ENCODE data around the gene ASGR2. TPM values are rescaled to one million over a fixed set of nuclear protein-coding genes. Genes with fewer than 3 reads are reported as not detected.
A peak's percentile ranks its signal among the peaks of the same experiment; 100 is the strongest.

The ASGR2 gene
- total and polyA plus RNA-seq, 8 donors, result 0.29 to 0.80 (median 0.43) TPM; not detected in 2

GRCh38 chr17:7081341-7082062, 33.1 kb downstream of the ASGR2 start:
- TF ChIP-seq CTCF (IDR thresholded peaks at IDR 0.05), result no peak
- FAIRE-seq, result no peak
- no peak for ATAC-seq
- H3K27me3 ChIP-seq, result no peaks in the 10 kb centered on the region
- H3K4me1 ChIP-seq, result no peaks in the 10 kb centered on the region
- no peaks in the 10 kb centered on the region for H3K36me3 ChIP-seq
- no peak overlapping the region for H3K4me3 ChIP-seq
- 69 to 81% methylated on average over 16 of the region's 16 CpGs for WGBS, 2 donors
- DNase-seq, result peak in 1 of 6 donors; percentile 19
- no peak overlapping the region for H3K27ac ChIP-seq
- H3K9me3 ChIP-seq, result no peaks in the 10 kb centered on the region
- intact Hi-C loops (cut with DNase I), result no loop called here

- DNase-seq, result peak in 1 of 6 donors; percentile 19
- peak in 3 of 4 donors; percentile 18 to 58 (median 22) for ATAC-seq
- TF ChIP-seq CTCF (IDR thresholded peaks at IDR 0.05), result no peak
- no peaks in the 10 kb centered on the region for H3K27me3 ChIP-seq
- H3K4me3 ChIP-seq, result no peak overlapping the region
- 64 to 70% methylated on average over 10 of the region's 10 CpGs for WGBS, 2 donors
- H3K36me3 ChIP-seq, result no peaks in the 10 kb centered on the region
- intact Hi-C loops (cut with DNase I), result no loop called here
- no peaks in the 10 kb centered on the region for H3K4me1 ChIP-seq
- no peak overlapping the region for H3K27ac ChIP-seq
- FAIRE-seq, result no peak
- H3K9me3 ChIP-seq, result no peaks in the 10 kb centered on the region
These were observed 34.1 kb downstream of the ASGR2 start for GRCh38 chr17:7080456-7081041.

GRCh38 chr17:7079581-7080455, 34.8 kb downstream of the ASGR2 start, which contains the start of gene CLEC10A:
Gene CLEC10A, minus strand, starts transcription at chr17:7080251. Its CDS starts 1,439 bp downstream, at chr17:7078812.
- FAIRE-seq (no peak), DNase-seq (peak in 1 of 6 donors; percentile 13), ATAC-seq (peak in 3 of 4 donors; percentile 8 to 67 (median 46))
- TF ChIP-seq CTCF (IDR thresholded peaks at IDR 0.05), result no peak
- intact Hi-C loops (cut with DNase I), result no loop called here
- H3K4me1 ChIP-seq, result no peaks in the 10 kb centered on the region
- 64 to 78% methylated on average over 15 of the region's 15 CpGs for WGBS, 2 donors
- H3K27ac ChIP-seq, result no peak within 1 kb of the TSS
- no peak within 1 kb of the TSS for H3K4me3 ChIP-seq
- no peaks in the 10 kb centered on the region for H3K27me3 ChIP-seq
- H3K9me3 ChIP-seq, result no peaks in the 10 kb centered on the region
- no peaks in the 10 kb centered on the region for H3K36me3 ChIP-seq

GRCh38 chr17:7078711-7079110, 35.9 kb downstream of the ASGR2 start:
- FAIRE-seq (no peak), ATAC-seq (no peak), DNase-seq (peak in 1 of 6 donors; percentile 9)
- H3K27me3 ChIP-seq, result no peaks in the 10 kb centered on the region
- no peak overlapping the region for H3K4me3 ChIP-seq
- intact Hi-C loops (cut with DNase I), result no loop called here
- no peak for TF ChIP-seq CTCF (IDR thresholded peaks at IDR 0.05)
- H3K27ac ChIP-seq, result no peak overlapping the region
- no peaks in the 10 kb centered on the region for H3K36me3 ChIP-seq
- 65 to 76% methylated on average over 10 of the region's 10 CpGs for WGBS, 2 donors
- no peaks in the 10 kb centered on the region for H3K4me1 ChIP-seq
- no peaks in the 10 kb centered on the region for H3K9me3 ChIP-seq

All from pancreas (tissue), 10 donors.